Anterior cingulate cortex (tissue), 58 donors: ENCODE measurements around the gene NKX1-1.
"Not testable (repeated sequence)": the region's sequence is repeated elsewhere in the genome, so short reads cannot be mapped to it uniquely, and the experiment has no call there.

Source experiments
- DNase-seq, 58 donors: peaks; one replicate each; lab custom pipeline; 2025; lab: John Stamatoyannopoulos, UW

NKX1-1 gene

DNA sequence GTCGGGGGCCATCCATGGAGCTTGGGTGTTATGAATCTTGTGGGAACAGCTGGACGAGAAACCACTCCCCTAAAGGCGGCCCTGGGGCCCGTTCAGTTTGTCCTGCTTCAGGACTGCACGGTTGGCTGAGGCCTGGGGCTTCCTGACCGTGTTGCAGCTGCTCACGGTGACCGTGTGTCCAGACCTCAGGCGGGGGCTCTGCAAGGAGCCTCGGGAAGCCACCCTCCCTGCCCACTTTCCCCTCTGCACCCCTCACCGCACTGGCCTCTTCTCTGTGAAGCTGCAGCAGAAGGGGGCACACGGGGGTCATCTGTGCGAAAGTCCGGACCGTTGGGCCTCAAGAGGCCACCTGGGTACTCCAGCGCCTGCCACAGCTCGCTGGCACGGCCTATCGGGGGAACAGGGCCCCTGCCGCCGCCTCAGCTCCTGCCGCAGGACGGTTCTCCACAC, 29.8 kb downstream of the NKX1-1 start:
- DNase-seq: no peak

DNA sequence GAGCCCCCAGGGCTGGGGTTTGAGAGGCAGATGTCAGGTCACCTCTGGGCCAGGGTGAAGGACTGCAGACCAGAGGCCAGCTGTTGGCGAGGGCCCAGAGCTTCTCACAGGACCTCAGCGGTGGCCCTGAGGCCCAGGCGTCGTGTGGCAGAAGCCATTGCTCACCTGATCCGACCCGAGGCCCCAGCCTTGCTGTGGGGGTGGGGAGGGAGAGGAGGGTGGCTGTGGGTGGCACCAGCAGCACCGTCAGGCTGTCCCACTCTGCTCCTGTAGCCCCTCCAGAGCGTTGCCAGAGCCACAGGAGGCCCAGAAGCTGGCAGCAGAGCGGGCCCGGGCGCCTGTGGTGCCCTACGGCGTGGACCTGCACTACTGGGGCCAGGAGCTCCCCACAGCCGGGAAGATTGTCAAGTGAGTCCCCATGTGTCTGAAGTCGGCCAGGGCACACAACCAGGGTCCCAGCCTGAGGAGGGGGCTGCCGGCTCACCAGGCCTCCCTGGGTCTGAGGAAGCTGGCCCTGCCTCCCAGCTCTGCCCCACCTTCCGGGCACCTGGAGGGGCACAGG, 30.4 kb downstream of the NKX1-1 start:
- no peak for DNase-seq

DNA sequence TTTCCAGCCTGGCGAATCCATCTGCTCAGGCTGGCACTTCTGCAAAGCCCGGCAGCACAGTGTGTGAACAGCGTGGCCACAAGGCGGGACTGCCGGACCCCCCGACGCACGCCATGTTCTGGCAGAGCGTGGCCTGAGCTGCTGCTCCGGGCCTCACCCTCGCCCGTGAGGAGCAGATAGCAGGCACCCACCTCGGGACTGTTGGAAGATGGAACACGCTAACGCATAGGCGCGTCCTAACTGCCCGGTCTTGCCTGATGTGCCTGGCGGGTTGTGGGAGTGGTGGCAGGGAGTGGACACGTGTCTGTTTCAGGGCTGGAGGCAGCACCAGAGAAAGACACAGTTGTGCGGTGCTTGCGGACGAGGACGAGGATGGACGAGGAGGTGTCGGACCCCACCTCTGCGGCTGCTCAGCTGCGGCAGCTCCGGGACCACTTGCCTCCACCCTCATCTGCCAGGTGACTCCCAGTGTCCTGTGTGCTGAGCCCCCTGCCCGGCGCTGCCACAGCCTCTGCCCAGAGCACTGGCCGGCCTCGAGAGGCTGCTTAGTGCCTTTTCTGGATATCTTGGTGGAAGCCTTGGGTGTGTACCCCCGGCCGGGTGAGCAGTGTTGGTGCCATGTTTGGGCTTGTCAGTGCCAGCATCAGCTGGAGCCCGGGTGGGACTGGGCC, 31.1 kb downstream of the NKX1-1 start:
- no peak for DNase-seq

DNA sequence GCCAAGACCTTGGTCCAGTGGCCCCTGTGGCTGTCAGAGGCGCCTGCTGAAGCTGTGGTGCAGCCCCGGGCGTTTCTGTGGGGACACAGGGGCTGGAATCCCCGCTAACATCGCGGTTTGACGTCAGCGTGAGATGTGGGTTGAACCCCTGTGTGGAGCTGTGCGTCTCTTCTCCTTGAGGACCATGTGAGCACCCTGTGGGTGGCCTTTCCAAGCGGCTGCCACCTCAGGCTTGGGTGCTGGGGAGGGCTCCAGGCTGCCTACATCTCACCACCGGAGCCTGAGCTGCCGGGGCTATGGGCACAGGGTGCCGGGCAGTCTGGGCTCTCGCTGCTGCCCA, 31.6 kb downstream of the NKX1-1 start:
- DNase-seq: no peak

DNA sequence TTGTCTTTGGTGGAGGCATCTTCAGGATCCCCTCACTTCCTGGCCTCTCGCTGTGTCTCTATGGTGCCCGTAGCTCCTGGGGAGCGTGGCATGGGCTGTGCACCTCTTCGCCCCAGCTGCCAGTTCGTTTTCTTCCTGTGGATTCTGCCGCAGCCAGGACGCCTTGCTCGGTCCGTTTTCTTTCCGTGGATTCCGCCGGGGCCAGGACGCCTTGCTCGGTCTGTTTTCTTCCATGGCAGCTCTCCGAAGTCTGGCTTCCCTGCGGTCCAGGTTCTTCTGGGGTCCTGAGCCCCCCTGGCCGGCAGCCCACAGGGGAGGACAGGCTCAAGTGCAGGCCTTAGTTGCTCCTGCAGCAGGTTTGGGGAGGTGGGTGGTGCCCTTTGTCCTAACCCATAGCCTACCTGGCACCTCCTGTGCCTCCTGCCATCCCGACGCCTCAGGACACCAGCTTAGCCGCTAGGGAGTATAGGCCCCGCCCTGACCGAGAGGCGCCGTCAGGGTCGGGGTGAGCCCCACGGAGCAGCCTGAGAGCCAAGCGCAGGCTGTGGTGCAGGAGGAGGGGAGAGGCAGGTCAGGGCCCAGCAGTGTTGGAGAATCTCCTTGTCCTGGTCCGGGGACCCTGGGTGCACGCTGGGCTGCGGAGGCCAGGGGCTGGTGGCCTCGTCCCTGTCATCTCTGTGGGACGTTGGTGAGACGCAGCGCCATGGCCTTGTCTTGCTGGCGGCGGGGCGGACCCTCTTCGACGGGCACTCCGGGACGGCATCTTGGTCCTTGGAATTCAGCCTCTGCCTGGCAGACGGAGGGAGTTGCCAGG, 32.1 kb downstream of the NKX1-1 start:
- no peak for DNase-seq

DNA sequence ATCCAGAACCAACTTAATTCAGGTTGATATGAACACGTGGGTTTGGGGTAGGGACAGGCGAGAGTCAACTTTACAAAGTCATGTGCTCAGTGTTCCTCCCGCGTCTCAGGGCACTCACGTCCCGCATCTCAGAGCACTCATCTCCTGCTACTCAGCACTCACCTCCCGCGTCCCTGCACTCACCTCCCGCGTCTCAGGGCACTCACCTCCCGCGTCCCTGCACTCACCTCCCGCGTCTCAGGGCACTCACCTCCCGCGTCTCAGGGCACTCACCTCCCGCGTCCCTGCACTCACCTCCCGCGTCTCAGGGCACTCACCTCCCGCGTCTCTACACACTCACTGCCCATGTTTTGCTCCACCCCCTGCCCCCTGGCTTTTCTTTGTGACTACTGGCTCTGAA, 33.7 kb downstream of the NKX1-1 start:
- not testable (repeated sequence) for DNase-seq

DNA sequence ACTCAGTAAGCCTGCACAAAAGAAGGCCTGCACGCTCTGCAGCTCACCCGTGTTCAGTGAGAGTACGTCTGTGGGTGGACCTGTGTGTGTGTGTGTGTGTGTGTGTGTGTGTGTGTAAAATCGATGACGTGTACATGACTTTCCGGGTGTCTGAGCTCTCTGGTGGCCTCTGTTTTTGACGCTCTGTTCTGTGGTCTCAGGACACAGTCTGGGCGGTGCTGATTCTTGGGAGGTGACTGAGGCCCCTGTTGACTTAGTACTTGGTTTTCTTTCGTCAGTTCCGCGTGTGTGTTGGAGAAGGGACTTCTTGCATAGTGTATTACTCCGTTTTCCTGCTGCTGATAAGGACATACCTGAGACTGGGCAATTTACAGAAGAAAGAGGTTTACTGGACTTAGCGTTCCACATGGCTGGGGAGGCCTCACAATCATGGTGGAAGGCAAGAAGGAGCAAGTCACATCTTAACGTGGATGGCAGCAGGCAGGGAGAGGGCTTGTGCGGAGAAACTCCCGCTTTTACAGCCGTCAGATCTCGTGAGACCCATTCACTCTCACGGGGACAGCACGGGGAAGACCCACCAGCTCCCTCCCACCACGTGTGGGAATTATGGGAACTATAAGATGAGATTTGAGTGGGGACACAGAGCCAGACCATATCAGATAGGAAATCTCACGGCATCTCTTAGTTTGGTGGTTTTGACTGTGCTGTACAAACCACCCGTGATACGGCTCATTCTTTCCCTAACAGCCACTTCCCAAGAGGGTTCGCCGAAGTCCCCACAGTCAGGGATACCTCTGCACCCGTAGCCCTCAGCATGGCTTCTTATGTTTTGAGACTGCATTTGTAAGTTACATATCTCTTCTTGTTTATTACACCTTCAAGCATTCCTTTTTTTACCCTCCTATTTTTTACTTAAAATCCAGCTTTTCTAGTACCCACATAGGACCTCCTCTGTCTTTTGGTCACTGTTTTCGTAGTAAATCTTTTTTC, 34.8 kb downstream of the NKX1-1 start:
- DNase-seq: no peak

DNA sequence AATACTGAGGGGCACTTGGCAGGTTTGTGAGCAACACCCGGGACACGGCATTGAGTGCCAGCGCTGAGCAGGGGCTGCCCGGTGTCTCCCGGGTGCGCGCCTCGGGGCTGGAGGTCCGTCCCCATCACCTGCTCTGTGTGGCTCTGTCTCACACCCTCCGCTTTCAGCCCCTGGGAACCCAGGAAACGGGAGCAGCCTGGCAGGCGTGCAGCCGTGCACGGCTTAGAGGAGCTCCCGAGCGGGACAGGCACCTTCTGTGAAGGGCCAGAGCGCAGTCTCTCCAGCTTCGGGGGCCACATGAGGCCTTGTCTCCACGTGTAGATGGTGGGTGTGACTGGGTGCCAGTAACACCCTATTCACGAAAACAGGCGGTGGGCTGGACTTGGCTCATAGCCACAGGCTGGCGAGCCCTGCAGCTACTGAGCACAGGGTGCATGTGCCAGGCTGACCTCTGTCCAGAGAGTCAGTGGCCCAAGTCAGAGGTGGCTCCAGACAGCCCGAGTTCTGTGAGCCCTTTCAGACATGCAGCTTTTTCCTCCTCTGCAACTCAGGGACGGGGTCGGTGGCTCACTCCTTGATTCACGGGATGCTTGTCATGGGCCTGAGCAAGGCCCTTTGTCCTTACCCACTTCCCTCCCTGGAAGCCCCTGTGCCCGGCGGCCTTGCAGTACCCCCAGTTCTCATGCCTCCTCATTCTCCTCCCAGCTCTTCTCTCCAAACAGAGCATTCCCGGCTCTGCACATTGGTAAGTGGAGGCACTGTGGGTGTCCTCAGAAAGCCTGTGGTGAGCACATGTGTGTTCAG, 35.7 kb downstream of the NKX1-1 start:
- no peak for DNase-seq

DNA sequence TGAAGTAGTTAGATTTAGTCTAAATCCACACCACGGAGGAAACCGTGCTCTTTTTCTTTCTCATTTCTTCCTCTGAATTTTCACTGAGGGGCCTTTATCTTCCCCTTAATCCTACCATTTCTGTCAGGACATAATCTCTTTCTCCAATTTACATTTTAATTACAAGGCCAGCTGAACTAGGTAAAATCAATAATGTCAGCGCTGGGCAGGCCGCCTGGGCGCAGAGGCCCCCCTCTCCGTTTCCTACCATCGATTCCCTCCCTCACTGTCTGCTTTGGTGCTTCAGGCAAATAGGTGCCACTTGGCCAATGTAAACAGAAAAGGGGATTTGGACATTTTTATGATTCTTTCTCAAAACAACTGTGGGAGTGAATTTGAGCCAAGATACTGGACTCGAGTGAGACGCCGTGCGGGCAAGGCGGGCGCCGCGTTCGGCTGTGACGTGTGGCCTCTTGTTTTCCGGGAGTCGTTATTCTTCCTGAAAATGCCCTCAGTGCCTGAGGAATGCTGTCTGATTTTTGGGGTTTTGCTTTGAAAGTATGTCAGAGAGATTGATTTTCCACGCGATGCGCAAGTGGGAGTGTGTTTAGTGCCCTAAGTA, 36.7 kb downstream of the NKX1-1 start:
- no peak for DNase-seq

DNA sequence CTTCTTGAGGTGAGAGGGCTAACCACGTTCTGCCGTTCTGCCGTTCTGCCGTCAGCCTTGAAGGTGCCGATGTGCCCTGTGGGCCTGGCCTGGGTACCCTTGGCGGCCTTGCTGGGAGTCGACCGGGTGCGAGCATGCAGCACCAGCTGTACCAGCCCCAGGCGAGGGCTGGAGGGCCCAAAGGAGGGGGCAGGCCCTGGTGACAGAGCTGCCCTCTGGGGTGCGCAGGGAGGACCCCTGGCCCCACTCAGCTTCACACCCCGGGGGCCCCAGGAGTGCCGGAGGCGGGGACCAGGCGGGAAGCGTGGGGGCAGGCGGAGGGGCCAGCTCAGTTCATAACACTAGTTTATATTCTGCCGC, 37.2 kb downstream of the NKX1-1 start:
- no peak for DNase-seq

DNA sequence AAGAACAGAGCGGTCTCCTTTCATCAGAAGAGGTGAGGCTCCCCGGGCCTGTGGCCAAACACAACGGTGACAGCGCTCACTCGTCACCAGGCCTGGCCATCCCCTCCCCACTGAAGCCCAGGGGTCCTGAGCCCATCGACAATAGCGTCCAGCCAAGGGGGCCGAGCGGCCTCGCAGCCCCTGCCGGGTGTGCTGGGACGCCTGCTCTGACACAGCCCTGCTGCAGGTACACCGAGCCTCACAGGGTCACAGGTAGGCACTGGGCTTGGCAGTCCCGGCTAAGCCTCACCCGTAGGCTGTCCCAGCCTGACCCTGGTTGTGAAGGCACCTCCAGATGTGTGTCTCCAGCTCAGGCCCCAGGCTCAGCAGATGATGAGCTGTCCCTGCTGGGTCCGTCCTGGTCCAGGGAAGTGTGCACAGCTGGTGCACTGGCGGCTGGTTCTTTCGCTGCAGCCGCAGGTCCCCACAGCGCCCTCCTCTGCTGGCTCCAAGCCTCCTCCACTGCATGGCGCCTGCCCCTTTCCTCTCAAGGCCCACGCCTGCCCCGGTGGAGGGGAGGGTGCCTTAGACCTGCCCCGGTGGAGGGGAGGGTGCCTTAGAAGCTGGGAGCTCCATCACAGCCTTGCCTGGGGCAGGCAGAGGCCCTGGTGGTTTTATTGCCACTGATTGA, 37.7 kb downstream of the NKX1-1 start:
- DNase-seq: no peak

DNA sequence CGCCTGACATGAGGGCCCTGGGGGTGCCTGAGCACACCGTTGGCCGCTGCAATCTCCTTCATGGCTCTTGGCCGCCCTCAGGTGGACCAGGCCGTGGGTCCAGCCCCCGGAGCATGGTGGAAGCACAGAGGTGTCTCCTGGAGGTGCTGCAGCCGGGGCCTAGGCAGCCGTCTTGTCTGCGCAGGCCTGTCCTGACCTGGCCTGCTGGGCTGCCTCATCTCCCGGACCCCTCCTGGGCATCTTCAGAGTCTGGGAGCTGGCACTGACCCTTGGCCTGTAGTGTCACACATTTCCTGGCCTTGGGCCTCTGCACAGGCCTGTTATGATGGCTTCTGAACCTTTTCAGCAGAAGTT, 38.3 kb downstream of the NKX1-1 start:
- no peak for DNase-seq

DNA sequence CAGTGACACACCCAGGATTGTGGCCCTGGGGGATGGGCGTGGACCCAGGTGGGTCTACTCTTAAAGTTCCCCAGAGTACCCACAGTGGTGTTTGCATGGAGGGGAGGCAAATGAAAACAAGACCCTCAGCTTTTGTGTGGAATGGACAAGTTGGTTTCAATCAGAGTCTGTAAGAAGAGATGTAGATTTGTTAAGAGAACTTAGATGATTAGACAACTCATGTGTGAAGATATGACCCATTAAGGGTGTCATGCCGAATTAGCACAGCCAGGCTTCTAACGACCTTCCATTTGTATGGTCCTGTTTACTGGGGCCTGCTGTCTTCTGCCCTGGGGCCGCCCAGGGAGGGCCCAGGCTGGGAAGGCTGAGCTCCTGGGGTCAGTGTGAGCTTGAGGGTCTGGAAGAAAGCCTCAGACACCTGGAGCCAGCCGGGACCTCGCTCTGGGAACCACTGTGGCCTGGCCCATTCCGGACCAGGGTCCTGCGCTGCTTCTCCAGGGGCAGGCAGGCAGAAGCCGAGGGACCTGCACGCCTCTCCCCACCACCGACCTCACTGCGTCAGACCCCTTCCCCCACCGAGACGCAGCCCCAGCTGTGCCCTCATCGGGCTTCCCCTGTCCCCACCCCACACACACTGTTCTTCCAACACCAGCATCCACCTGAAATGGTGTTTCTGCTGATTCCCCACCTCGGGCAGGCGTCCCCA, 38.9 kb downstream of the NKX1-1 start:
- DNase-seq: no peak

DNA sequence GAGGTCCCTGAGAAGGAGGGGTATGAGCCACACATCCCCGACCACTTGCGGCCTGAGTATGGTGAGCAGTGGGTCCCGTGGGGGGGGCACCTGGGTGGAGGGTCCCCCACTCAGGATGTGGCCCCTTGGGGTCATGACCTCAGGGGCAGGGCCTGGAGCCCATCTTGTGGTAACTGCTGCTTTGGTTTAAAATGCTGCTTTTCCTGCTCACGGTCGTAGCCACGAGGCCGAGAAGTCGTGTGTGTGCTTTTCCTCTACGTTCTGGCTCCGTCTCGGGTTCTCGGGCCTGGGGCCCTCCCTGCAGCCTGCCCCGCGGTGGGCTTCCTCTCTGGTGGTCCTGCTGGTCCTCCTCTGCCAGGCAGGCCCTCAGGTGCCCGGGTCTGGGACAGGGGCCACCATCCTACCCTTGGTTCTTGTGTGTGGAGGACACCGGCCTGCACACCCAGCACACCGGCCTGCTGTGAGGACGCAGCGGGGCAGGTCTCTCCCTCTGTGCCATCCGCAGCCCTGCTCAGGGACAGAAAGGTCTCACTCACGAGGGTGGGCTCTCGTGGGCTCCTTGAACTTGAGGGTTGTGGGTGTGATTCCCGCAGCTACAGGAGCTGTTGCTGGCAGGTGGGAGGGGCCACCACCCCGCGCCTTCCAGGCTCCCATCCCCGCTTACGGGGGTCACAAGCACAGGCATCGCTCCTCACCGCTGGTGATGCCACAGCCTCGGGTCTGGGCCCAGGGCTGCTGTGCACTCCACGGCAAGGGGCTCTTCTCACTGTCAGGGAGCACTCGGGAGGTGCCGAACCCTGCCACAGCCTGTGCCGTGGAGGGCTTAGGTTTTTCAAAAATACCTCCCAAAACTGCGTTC, 39.6 kb downstream of the NKX1-1 start:
- DNase-seq: no peak

DNA sequence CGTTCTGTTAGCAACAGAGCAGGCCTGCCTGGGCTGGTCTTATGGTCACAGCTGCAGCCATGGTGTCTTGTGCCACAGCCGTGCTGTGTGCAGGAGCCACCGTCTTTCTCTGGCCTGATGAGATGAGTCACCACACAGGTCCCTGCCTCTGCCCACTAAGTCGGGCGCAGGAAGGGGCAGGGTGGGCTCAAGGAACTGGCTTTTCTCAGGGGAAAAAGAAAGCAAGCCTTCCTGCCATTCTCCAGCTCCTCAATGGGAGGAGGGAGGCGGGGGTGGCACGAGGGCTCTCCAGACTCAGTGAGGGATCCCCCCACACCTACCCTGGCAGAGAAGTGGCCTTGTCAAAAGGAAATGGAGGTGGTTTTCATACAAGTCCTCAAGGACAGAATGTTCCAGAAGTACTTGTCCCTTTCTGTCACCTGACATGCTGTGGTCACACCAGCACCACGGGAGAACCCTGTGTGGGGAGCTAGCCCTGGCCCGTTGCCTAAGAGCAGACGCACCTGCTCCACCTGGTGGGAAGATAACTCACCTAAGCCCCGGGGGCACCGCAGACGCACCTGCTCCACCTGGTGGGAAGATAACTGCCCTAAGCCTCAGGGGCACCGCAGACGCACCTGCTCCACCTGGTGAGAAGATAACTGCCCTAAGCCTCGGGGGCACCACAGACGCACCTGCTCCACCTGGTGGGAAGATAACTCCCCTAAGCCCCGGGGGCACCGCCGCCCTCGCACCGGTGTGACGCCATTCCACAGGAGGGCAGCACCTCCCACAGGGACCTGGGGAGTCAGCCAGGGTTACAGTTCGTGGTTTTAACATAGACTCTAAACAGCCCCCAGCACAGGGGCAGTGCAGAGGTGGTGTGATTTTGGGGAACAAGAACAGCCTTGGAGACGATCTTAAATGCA, 40.7 kb downstream of the NKX1-1 start:
- DNase-seq: no peak

DNA sequence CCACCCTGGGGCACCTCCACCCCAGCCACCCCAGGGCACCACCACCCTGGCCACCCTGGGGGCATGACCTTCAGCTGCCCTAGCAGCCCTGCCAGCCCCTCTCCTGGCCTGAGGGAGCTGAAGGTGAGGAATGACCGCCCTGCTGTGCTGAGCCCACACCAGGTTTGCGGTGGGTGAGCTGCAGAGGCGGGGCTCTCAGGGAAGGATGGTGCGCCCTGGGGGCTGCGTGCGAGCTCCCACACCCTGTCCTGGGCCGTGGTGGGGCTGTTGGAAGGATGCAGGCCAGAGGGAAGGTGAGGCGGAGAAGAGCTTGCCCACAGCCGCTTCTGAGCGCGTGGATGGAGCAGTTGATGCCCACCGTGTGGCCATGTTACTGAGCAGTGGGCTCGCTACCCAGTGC, 41.5 kb downstream of the NKX1-1 start:
- no peak for DNase-seq
